GM12892 (cell line): ENCODE measurements around the gene TXNDC15.

Experiments
- POLR2A ChIP-seq: IDR thresholded peaks from 2 replicates; pipeline ENCODE4 v1.6.1; 2011; ENCODE audit warnings: low read depth, low read length, control low read depth
- TAF1 ChIP-seq: IDR thresholded peaks from 2 replicates; pipeline ENCODE4 v1.6.1; 2011; ENCODE audit warnings: low read depth, mild to moderate bottlenecking, control low read depth, low read length, borderline replicate concordance

GRCh38 chr5:134920848-134921575 lies 46.8 kb downstream of the TXNDC15 start:
- no peak for TF ChIP-seq POLR2A
- TF ChIP-seq TAF1, result no peak
